SIG-M5 treated with dmso at 0.1 percent for 504 hours (cell line): ENCODE results near the gene DGCR6L.
"Not testable (repeated sequence)": the region's sequence is repeated elsewhere in the genome, so short reads cannot be mapped to it uniquely, and the experiment has no call there.

Experiments
- DNase-seq: peaks from one replicate; lab custom pipeline; 2025; ENCODE audit not compliant: unreplicated experiment; lab: John Stamatoyannopoulos, UW

The DGCR6L gene

DNA sequence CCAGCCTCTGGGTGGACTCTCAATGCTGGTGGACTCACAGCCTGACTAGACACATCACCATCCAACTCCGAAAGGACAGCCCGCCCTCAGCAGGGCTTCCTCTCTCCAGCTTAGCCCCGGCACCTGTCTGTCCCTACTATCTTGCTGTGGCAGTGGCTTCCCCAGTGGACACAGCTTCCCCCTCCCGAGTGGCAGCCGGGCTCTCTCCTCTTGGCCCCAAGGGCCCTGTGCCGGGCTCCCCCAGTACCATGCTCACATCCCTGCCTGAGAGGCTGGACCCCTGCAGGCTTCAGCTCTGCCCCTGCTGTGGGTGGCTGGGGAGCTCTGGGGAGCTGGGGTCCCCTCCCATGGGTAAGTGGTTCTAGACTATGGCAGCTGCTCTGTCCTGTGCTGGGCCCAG, 9.1 kb downstream of the DGCR6L start:
- not testable (repeated sequence) for DNase-seq

DNA sequence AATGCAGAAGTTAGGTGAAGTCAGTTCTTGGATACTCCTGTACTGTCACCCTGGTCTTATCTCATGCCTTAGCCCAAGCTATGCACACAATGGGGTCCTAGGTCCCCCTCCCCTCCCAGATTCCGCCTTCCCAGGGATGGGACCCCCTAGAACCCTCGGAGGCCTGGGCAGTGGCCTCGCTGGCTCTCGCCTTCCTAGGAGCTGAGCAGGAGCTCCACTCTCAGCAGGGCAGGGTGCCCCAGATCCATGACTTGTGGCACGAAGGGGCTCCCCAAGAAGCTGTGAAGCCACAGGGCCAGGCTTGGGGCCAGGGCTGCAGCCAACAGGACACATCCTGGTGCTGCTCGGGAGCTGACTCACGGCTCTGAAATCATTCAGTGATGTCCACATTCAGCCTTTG, 9.7 kb downstream of the DGCR6L start:
- not testable (repeated sequence) for DNase-seq

DNA sequence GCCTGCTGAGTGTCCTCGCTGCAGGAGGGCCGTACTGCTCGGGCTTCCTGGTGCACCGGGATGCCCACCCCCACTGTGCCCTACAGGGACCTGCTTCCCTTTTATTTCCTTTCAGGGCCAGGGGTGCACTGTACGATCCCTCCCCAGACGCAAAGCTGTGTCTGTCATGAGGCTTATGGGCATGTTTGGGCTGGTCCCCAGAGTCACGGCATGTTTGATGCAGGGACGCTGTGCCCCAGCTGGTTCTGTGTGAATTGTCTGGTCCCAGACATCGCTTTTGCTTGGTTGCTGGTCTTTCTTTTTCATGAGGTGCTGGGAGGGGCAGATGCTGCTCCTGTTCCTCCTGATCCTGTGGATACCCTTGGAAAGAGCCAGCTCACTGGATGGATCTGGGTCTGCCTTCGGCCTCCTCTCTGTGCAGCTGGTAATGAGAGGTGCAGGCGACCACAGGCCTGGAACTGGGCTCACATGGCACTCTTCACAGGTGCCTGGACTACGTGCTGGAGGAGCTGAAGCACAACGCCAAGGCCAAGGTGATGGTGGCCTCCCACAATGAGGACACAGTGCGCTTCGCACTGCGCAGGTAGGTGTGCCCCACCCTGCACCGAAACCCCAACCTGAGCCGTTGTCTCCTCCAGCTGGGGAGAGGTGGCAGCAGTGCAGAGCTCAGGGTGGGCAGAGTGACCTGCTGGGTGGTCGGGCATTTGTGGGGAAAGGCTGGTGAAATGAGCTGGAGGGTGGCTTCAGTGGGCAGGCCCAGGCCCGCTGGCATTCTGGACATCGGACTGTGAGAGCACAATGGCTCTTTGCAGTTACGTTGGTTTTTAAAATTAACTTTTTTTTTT, 10.8 kb downstream of the DGCR6L start:
- not testable (repeated sequence) for DNase-seq

DNA sequence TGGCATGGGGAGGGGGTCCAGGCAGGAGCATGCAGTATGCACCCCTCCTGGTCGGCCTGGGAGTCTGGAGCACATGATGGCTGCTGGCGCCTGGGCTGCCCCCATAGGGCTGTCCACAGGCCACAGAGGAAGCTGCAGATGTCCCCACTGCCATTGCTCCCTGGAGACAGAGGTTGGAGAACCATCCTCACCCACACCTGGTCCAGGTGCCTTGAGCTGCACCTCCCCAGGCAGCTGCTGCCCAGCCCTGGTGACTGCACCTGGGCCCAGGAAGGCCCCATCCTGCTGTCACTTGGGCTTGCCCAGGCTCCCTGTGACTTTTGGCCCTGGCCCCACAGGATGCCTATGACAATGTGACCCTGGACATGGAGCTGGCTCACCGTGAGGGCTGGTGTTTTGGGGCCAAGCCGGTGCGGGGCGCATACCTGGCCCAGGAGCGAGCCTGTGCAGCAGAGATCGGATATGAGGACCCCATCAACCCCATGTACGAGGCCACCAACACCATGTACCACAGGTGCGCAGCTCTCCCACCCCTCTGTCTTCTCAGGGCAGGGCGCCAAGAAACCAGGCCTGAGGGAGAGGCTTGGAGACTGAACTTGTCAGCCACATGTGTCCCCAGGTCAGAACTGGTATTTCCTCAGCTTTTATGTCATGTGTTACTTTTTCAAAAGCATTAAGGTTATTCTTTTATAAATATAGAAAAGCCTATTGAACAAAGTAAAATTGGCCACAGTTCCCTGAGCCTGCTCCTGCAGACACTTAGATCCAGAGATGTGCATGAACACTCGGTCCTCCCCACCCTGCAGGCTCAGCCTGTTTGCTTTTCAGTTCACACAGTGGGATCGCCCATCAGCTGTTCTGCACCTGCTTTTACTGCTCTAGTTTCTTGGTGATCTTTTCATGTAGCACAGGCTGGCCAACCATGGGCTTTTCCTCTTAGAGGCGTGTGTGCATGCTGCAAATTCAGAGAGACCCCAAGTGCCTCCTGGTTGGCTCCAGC, 12.1 kb downstream of the DGCR6L start:
- not testable (repeated sequence) for DNase-seq

DNA sequence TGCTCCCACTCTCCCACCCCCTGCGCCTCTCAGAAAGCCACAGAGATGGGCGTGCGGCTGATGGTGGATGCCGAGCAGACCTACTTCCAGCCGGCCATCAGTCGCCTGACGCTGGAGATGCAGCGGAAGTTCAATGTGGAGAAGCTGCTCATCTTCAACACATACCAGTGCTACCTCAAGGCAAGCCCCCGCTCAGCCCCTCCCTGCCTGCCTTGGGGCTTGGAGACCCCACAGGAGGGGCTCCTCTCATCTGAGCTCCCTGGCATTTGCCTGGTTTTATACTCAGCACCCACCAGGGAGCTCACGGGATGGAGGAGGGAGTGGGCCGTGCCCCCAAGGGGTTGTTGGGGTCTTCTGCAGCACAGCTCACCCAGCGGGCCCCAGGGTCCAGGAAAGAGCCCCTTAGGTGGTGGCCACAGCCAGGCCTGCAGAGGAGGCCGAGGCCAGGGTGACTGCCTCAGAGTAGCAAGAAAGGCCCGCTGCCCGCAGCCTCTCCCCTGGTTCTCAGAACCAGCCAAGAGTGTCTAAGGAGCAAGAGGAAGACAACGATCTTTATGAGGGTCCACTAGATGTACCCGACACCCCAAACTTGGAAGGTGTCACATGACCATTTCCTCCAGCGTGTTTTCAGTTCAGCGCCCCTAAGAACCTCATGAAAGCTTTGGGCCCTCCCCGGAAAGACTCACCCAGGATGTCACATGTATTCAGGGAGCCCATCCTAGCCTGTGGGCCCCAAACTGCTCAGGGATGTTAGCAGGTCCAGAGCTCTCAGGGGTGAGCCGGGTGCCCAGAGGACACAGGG, 13.0 kb downstream of the DGCR6L start:
- not testable (repeated sequence) for DNase-seq

DNA sequence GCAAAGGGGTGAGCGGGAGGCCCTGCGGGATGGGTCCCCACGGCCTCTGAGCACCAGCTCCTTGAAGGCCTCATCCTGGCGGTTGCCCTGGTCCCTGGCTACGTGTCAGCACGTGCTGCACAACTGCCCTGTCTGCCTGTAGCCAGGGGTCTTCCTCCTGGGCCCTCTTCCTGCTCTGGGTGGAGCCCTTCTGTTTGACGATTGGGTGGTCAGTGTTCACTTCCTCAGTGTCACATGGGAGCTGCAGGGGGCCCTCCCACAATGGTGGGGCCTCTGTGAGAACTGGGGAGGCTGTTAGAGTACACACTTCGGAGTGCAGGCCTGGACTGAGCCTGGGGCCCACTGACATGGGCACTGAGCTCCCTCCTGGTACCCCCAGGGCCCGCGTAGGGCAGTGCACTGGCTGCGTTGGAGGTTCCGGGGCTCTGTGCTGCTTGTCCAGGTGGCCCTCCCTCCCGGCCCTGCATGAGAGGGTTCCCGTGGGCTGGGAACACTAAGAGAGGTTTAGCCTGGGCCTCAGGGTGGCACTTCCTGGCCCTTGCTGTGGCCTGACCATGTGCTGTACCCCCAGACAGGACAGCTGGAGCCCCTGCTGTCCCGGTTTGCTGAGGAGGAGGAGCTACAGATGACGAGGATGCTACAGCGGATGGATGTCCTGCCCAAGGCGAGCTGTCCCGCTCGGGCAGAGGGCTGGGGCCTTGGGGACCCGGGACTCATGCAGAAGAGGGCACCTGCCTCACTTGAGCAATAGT, 13.8 kb downstream of the DGCR6L start:
- peak; percentile 25 for DNase-seq

DNA sequence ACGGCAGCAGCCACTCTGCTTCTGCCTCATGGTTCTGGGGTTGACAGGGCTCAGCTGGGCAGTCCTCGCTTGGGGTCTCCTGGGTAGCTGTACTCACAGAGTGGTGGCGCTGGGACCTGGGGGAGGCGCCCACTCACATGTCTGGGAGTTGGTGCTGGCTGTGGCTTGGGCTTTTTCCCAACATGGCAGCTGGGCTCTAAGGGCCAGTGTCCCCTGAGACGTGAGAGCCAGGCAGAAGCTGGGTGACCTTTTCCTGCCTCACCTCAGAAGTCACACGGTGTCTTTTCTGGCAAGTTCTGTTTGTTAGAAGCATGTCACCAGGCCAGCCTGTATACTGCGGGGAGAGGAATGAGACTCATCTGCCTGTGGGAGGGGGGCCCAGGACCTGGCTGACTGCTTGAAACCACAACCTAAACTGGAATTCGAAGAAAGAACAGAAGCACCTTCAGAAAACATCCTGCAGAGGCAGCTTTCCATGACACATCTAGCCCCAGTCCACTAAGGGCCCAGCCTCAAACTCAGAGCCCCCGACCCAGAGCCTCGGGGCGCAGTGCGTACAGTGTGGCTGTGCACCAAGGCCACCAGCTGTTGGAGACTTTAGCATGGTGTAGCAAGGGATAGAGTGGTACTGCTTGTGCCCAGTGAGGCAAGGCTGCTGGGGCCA, 14.5 kb downstream of the DGCR6L start:
- DNase-seq, result not testable (repeated sequence)

DNA sequence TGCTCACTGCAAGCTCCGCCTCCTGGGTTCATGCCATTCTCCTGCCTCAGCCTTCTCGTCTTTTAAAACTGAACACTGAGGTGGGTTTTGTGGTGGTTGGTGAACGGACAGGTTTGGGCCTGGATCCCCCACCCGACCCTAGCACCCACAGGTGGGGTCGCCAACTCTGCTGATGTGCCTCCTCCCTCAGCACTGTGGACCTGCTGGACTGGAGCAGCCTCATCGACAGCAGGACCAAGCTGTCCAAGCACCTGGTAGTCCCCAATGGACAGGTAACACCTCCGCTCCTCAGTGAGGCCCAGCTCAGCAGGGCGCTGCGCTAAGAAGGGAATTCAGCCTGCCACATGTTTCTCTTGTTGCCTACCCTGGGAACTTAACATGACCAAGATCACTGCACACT, 15.2 kb downstream of the DGCR6L start:
- DNase-seq, result no peak

DNA sequence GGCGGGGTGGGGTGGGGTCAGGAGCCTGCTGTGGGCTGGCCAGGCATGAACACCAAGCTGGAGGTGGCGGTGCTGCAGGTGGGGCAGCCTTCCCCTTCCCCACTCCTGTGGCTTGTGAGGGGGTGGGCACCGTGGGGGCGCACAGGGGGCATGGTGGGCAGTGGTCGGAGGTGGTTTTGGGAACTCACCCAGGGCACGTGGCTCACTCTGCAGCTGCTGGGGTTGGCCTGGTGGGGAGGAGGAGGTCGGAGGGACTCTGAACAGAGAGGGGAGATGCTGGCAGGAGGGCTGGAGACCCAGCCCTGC, 16.7 kb downstream of the DGCR6L start:
- DNase-seq, result not testable (repeated sequence)

DNA sequence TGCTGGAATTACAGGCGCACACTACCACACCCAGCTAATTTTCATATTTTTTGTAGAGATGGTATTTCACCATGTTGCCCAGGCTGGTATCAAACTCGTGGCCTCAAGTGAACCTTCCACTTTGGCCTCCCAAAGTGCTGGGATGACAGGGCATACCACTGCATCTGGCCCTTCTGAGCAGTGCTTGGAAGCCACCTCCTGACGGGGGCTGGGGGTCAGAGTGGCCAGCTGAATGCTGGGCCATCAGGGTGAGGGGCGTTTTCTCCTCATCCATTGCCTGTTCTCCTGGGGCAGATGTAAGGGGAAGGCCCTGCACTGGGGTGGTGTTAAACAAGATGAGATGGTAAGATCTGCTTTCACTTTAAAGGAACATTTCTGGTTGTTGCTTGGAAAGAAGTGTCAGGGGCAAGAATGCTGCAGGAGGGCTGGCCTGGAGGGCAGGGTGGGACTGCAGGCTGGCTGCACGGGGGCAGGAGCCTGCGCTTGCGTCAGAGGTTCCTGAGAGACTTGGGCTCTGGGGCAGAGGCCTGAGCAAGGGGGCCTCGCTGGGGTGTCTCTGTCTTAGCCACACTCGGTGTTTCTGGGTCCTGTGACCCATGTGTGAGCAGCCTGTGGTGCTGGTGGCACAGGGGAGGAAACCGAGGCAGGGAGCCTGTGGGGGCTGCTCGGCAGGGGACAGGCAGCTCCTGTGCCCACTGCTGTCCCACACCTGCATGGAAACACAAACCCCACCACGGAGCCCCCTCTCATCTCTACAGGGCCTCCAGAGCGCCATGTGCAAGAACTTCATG, 17.2 kb downstream of the DGCR6L start:
- no peak for DNase-seq

DNA sequence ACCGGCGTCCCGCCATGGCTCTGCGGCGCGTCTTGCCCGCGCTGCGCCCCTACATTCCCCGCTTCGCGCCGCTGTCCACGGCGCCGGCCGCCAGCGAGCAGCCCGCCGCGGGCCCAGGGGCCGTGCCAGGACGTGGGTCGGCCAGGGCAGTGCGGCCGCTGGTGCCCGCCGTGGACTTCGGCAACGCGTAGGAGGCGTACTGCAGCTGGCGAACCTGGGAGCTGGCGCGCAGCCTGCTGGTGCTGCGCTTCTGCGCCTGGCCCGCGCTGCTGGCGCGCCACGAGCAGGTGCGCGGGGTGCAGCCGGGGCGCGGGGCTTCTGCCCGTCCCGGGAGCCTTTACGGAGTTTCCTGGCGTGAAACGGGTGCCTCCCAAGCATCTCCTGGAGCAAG, 20.1 kb downstream of the DGCR6L start:
- no peak for DNase-seq

DNA sequence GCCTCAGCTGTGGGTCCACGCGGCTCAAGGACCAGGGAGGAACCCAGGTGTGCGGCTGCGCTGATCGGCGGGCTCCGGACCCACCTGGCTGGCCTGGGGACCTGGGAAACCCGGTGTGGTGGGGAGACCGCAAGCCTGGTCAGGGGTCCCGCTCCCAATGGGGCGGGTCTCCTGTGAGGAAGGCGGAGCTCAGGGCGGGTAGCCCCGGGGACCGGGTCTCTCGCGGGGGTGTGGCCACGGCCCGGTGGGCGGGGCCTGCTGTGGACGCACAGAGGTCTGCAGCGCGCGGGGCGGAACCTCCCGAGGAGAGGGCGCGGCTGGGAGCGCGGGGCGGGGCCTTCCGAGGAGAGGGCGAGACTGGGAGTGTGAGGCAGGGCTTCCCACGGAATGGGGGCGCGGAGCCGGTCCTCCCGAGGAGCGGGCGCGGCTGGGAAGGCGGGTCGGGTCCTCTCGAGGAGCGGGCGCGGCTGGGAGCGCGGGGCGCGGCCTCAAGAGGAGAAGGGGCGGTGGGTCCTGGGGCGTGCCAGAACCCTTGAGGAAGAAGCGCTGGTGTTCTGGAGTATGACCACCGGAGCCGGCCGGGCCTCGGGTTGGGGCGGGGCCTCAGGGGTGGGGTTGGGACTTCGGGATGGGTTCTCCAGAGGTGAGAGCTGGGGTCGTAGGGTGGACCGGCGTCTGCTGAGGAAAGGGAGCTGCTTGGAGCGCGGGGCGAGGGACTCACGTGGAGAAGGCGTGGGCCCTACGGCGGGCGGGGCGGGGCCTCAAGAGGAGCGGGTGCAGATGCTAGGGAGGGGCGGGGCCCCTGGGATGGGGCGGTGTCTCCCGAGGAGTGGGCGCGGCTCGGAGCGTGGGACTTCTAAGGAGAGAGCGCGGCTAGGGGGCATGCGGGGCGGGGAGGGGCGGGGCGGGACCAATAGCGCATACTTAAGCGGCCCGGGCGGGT, 20.8 kb downstream of the DGCR6L start:
- peak; percentile 87 for DNase-seq

DNA sequence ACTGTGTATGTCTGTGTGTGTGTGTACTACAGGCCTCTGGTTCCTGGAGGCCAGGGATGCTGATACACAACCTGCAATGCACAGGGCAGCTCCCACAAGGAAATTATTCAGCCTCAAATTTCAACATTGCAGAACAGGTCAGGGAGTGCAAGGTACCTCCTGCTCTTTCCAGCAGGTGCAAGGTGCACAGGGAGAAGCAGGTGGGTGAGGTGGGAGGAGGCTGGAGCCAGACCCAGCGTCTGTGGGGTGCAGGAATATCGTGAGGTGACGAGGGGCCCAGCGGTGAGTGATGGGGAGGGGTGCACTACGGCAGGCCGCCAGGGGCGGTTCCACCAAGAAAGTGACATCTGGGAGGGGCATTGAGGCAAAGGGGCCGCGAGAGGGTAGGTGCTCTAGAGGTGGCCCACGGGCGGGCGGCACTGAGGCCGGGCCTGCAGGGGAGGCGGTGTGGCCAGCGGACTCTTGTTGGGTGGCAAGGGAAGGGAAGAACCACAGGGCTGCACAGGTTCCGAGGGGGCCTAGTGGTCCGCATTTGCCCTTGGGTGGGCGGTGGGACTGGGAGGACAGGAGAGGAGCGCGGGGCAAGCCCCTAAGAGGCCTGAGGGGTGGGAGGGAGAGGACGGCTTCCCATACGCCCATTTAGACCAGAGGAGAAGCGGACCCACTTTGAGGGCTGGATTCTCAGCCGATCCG, 21.6 kb downstream of the DGCR6L start:
- no peak for DNase-seq

DNA sequence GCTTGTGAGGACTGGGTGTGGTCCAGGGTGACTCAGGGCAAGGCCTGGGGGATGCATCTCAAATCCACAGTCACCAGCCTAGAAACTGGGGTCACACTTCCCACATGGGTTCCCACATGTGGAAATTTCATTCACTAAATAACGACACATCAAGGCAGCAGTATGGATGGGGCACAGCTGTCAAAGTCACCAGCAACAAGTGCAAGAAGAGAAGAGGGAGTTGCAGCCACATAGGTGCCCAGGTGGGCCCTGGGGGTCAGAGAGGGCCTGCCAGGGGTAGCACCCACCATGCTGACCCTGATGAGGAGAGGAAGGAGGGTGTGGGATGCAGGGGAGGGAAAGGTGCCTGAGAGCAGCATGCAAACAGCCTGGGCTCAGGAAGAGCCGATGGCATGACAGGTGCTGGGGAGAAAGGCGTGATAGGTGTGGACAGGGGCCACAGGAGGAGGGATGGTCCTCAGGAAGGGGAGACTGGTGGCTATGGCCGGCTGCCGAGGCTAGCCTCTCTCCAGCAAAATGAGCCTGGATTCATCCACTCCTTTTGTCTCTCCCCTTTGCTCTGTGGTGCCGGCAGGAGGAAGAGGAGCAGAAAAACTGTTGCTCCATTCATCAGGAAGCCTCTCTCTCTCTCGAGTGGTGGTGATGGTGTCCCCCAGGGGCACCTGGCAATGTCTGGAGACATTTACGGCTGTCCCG, 22.3 kb downstream of the DGCR6L start:
- DNase-seq, result no peak

DNA sequence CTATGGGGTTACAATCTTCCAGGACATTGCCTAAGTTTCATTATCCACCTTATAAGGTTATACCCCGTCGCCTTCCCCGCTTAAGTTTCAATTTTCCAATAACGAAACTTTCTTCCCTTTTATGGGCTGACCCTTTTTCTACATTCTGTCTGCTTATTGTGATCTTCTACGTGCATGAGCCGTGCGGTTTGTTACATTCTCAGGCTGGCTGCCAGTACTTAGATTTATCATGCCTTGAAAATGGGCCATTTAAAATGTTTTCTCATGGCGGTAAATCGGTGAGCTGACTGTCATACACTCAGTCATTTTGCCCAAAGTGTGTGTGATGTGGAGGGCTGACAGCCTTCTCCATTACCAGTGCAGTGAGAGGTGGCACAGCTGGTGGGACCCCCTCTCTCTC, 23.3 kb downstream of the DGCR6L start:
- no peak for DNase-seq

DNA sequence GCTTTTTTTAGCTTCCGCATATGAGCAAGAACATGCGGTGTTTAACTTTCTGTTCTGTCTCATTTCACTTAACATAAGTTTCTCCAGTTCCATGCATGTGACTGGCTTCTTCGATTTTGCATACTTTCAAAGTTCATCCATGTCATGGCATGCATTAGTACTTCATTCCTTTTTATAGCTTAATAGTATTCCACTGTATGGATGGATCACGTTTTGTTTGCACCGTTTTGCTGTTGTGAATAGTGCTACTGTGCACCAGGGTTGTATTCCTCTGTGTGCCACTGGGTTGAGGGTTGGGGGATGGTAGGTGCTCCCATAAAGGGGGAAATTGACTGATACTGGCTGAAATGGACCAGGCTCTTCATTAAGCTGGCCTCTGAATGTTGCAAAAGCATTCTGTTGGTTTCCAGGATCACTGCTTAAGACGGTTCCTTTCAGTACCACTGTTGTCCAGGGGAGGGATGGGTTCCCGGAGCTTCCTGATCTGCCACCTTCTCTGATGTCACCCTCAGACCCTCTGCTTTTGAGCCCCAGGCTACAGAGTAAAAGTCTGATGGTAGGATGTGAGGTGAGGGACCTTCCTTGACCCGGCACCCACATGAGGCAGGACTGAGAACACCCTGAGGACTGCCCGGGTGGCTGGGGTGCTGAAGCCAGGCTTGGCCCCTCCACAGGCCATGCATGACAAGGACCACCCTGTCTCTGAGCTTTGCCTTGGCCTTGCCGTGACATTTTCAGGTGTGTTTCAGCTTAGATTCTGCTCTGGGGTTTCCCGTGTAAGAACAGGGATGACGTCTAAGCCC, 24.4 kb downstream of the DGCR6L start:
- DNase-seq, result no peak
